Measurements from ENCODE around the gene STBD1.

Gene STBD1

GRCh38 chr4:76316131-76316530 is 9.6 kb downstream of the STBD1 start:
- no peaks in the 10 kb centered on the region for H3K27me3 ChIP-seq (ENCODE audit: low read depth, low read length)
- H3K4me3 ChIP-seq (ENCODE audit: low read length) = no peak overlapping the region
- H2AFZ ChIP-seq (ENCODE audit: low read depth, low read length) = no peak overlapping the region
- H3K27ac ChIP-seq (ENCODE audit: low read length) = no peak overlapping the region
- H3K79me2 ChIP-seq (ENCODE audit: low read length) = no peaks in the 10 kb centered on the region
- no peak overlapping the region for H3K9ac ChIP-seq (ENCODE audit: low read length)
- TF ChIP-seq CTCF (IDR thresholded peaks at IDR 0.05; ENCODE audit: low read depth, low read length) = no peak
- no peak for TF ChIP-seq EZH2phosphoT487 (IDR thresholded peaks at IDR 0.05; ENCODE audit: low read depth)
- H4K20me1 ChIP-seq (ENCODE audit: insufficient read depth, low read length) = no peaks in the 10 kb centered on the region
- peaks cover 16% of the 10 kb centered on the region; the same call in 1 of the 2 replicates for H3K9me3 ChIP-seq (ENCODE audit: insufficient read depth, low read length)
- 0 out of 2 replicates have a peak, but pooled peaks cover 8% of the 10 kb centered on the region for H3K4me1 ChIP-seq (ENCODE audit: low read length)
- H3K4me2 ChIP-seq (ENCODE audit: low read length) = no peak overlapping the region
- peaks cover 4% of the 10 kb centered on the region for H3K36me3 ChIP-seq (replicated peaks; ENCODE audit: low read depth, low read length)

- TF ChIP-seq CTCF (IDR thresholded peaks at IDR 0.05; ENCODE audit: low read depth, low read length) (no peak), EZH2phosphoT487 (IDR thresholded peaks at IDR 0.05; ENCODE audit: low read depth) (no peak)
Measured at GRCh38 chr4:76322236-76322635, 15.7 kb downstream of the STBD1 start.

GRCh38 chr4:76325072-76325471 is 18.5 kb downstream of the STBD1 start:
- Histone ChIP-seq H3K27ac (ENCODE audit: low read length) (no peak overlapping the region), H3K4me2 (ENCODE audit: low read length) (no peak overlapping the region), H3K36me3 (replicated peaks; ENCODE audit: low read depth, low read length) (no peaks in the 10 kb centered on the region), H4K20me1 (ENCODE audit: insufficient read depth, low read length) (no peaks in the 10 kb centered on the region), H3K79me2 (ENCODE audit: low read length) (no peaks in the 10 kb centered on the region), H3K9me3 (ENCODE audit: insufficient read depth, low read length) (peaks cover 21% of the 10 kb centered on the region), H3K4me1 (ENCODE audit: low read length) (no peaks in the 10 kb centered on the region), H3K27me3 (ENCODE audit: low read depth, low read length) (no peaks in the 10 kb centered on the region), H3K4me3 (ENCODE audit: low read length) (no peak overlapping the region), H3K9ac (ENCODE audit: low read length) (no peak overlapping the region), H2AFZ (ENCODE audit: low read depth, low read length) (no peak overlapping the region)
- no peak for TF ChIP-seq EZH2phosphoT487 (IDR thresholded peaks at IDR 0.05; ENCODE audit: low read depth)
- no peak for TF ChIP-seq CTCF (IDR thresholded peaks at IDR 0.05; ENCODE audit: low read depth, low read length)

More at GRCh38 chr4:76322236-76322635, 15.7 kb downstream of the STBD1 start:
- H4K20me1 ChIP-seq (ENCODE audit: insufficient read depth, low read length) = no peaks in the 10 kb centered on the region
- H2AFZ ChIP-seq (ENCODE audit: low read depth, low read length) = no peak overlapping the region
- no peaks in the 10 kb centered on the region for H3K4me1 ChIP-seq (ENCODE audit: low read length)
- no peak overlapping the region for H3K9ac ChIP-seq (ENCODE audit: low read length)
- H3K79me2 ChIP-seq (ENCODE audit: low read length) = no peaks in the 10 kb centered on the region
- H3K27me3 ChIP-seq (ENCODE audit: low read depth, low read length) = no peaks in the 10 kb centered on the region
- no peak overlapping the region for H3K4me2 ChIP-seq (ENCODE audit: low read length)
- peaks cover 23% of the 10 kb centered on the region; the same call in 1 of the 2 replicates for H3K9me3 ChIP-seq (ENCODE audit: insufficient read depth, low read length)
- H3K4me3 ChIP-seq (ENCODE audit: low read length) = no peak overlapping the region
- no peak overlapping the region for H3K27ac ChIP-seq (ENCODE audit: low read length)
- no peaks in the 10 kb centered on the region for H3K36me3 ChIP-seq (replicated peaks; ENCODE audit: low read depth, low read length)

GRCh38 chr4:76326515-76326914 is 20.0 kb downstream of the STBD1 start:
- no peaks in the 10 kb centered on the region for H3K79me2 ChIP-seq (ENCODE audit: low read length)
- H3K27ac ChIP-seq (ENCODE audit: low read length) = no peak overlapping the region

More at GRCh38 chr4:76326515-76326914, 20.0 kb downstream of the STBD1 start:
- Histone ChIP-seq H2AFZ (ENCODE audit: low read depth, low read length) (no peak overlapping the region), H3K4me3 (ENCODE audit: low read length) (no peak overlapping the region), H3K27me3 (ENCODE audit: low read depth, low read length) (no peaks in the 10 kb centered on the region), H3K9ac (ENCODE audit: low read length) (no peak overlapping the region), H4K20me1 (ENCODE audit: insufficient read depth, low read length) (no peaks in the 10 kb centered on the region), H3K4me1 (ENCODE audit: low read length) (no peaks in the 10 kb centered on the region), H3K9me3 (ENCODE audit: insufficient read depth, low read length) (peaks cover 21% of the 10 kb centered on the region), H3K36me3 (replicated peaks; ENCODE audit: low read depth, low read length) (no peaks in the 10 kb centered on the region), H3K4me2 (ENCODE audit: low read length) (no peak overlapping the region)
- TF ChIP-seq CTCF (IDR thresholded peaks at IDR 0.05; ENCODE audit: low read depth, low read length) = no peak
- no peak for TF ChIP-seq EZH2phosphoT487 (IDR thresholded peaks at IDR 0.05; ENCODE audit: low read depth)
